Prostate gland (tissue), 2 donors: ENCODE data around the gene ROBO1. TPM values are rescaled to one million over a fixed set of nuclear protein-coding genes. Genes with fewer than 3 reads are reported as not detected.

ENCODE experiments used
- DNase-seq: peaks from one replicate; pipeline ENCODE4 v3.0.0-alpha.2; 2019; ENCODE audit warnings: low spot score
- H3K27ac ChIP-seq, 2 donors: fragments of 200-600 bp; sonication (generic); 2 replicates each; pipeline ENCODE4 v1.5.1; 2017 to 2019
- H3K27me3 ChIP-seq: fragments of 200-600 bp; sonication (generic); replicated peaks from 2 replicates; pipeline ENCODE4 v1.5.1; 2019; ENCODE audit not compliant: insufficient read depth
- H3K36me3 ChIP-seq, 2 donors: fragments of 200-600 bp; sonication (generic); 1 replicate in 1 of 2; 2 replicates in 1 of 2; pipeline versions ENCODE4 v1.5.1 to v1.8.1; 2017 to 2019
- H3K4me1 ChIP-seq: fragments of 200-600 bp; sonication (generic); replicated peaks from 2 replicates; pipeline ENCODE4 v1.5.1; 2019
- H3K4me3 ChIP-seq, 2 donors: fragments of 200-600 bp; sonication (generic); 2 replicates each; pipeline ENCODE4 v1.5.1; 2017 to 2019
- H3K9me3 ChIP-seq: fragments of 200-600 bp; sonication (generic); 2 replicates; pipeline ENCODE4 v1.5.1; 2017
- CTCF ChIP-seq, 4 experiments: fragments of 200-600 bp in 2 of 4; fragments of 450-650 bp in 2 of 4; sonication (generic) in 2 of 4; IDR thresholded peaks; 1 replicate in 3 of 4; 2 replicates in 1 of 4; pipeline ENCODE4 v1.5.1; 2016 to 2019; ENCODE audit warnings: antibody characterized with exemption in 4 of 4, mild to moderate bottlenecking in 2 of 4, moderate library complexity in 2 of 4
- POLR2A ChIP-seq: fragments of 450-650 bp; IDR thresholded peaks from one replicate; pipeline ENCODE4 v1.6.1; 2016; ENCODE audit warnings: antibody characterized with exemption, mild to moderate bottlenecking
- POLR2AphosphoS5 ChIP-seq: sonication (generic); formaldehyde crosslinking; IDR thresholded peaks from one replicate; pipeline ENCODE4 v1.6.1; 2017; ENCODE audit warnings: antibody characterized with exemption
- whole genome bisulfite sequencing: methylation state at CpG from one replicate; pipeline ENCODE4 v1.1.5; 2018; 5-methylcytosine and 5-hydroxymethylcytosine counted together
- intact Hi-C: fragments of 100-400 bp; cut with DNase I; formaldehyde crosslinking; loops from one replicate; pipeline ENCODE4 v1.14.2; 2022
- total RNA-seq, 2 donors: library from RNA; depleted of rRNA; stranded (reverse); fragments of >200 nt; gene quantifications; one replicate each; pipeline ENCODE4 v1.1.0, GENCODE V29; 2016

Gene ROBO1
- total RNA-seq, 2 donors from 2014 or later: 37.6 to 50.8 TPM

GRCh38 chr3:78798266-78798832 is 969.4 kb downstream of the ROBO1 start:
- Histone ChIP-seq H3K27ac (no peak overlapping the region), H3K36me3 (no peaks in the 10 kb centered on the region), H3K4me1 (no peaks in the 10 kb centered on the region), H3K4me3 (no peak overlapping the region), H3K9me3 (no peaks in the 10 kb centered on the region), H3K27me3 (no peaks in the 10 kb centered on the region)
- no peak for DNase-seq
- no peak for TF ChIP-seq CTCF (IDR thresholded peaks at IDR 0.05)
- intact Hi-C loops: no loop called here

GRCh38 chr3:78794431-78794830 is 973.4 kb downstream of the ROBO1 start:
- TF ChIP-seq POLR2A (no peak), POLR2AphosphoS5 (no peak), CTCF (IDR thresholded peaks at IDR 0.05) (no peak)
- no peaks in the 10 kb centered on the region for H3K36me3 ChIP-seq
- H3K4me3 ChIP-seq: no peak overlapping the region
- H3K4me1 ChIP-seq: no peaks in the 10 kb centered on the region
- H3K27ac ChIP-seq: no peak overlapping the region
- H3K9me3 ChIP-seq: no peaks in the 10 kb centered on the region
- WGBS: 75% methylated on average over 1 of the region's 1 CpG
- no peaks in the 10 kb centered on the region for H3K27me3 ChIP-seq
- intact Hi-C loops: no loop called here
- no peak for DNase-seq

GRCh38 chr3:78792733-78793132 is 975.1 kb downstream of the ROBO1 start:
- Histone ChIP-seq H3K27me3 (no peaks in the 10 kb centered on the region), H3K27ac (no peak overlapping the region), H3K36me3 (no peaks in the 10 kb centered on the region), H3K4me1 (no peaks in the 10 kb centered on the region), H3K4me3 (no peak overlapping the region), H3K9me3 (no peaks in the 10 kb centered on the region)
- DNase-seq: no peak
- intact Hi-C loops: no loop called here
- WGBS: 100% methylated on average over 1 of the region's 1 CpG
- no peak for TF ChIP-seq CTCF (IDR thresholded peaks at IDR 0.05)
- TF ChIP-seq POLR2AphosphoS5: no peak
- TF ChIP-seq POLR2A: no peak

GRCh38 chr3:78792212-78792611 is 975.6 kb downstream of the ROBO1 start:
- Histone ChIP-seq H3K27me3 (no peaks in the 10 kb centered on the region), H3K9me3 (no peaks in the 10 kb centered on the region), H3K36me3 (no peaks in the 10 kb centered on the region), H3K4me3 (no peak overlapping the region), H3K27ac (no peak overlapping the region), H3K4me1 (no peaks in the 10 kb centered on the region)
- 92% methylated on average over 1 of the region's 1 CpG for WGBS
- no peak for DNase-seq
- intact Hi-C loops: no loop called here
- TF ChIP-seq POLR2A: no peak
- no peak for TF ChIP-seq POLR2AphosphoS5
- no peak for TF ChIP-seq CTCF (IDR thresholded peaks at IDR 0.05)

- no peak for DNase-seq
- H3K4me3 ChIP-seq: no peak overlapping the region
- no peak overlapping the region for H3K27ac ChIP-seq
- no peaks in the 10 kb centered on the region for H3K27me3 ChIP-seq
- no peak for TF ChIP-seq POLR2A
- no peak for TF ChIP-seq CTCF (IDR thresholded peaks at IDR 0.05)
- TF ChIP-seq POLR2AphosphoS5: no peak
- no peaks in the 10 kb centered on the region for H3K9me3 ChIP-seq
- H3K4me1 ChIP-seq: no peaks in the 10 kb centered on the region
- intact Hi-C loops: no loop called here
- 48% methylated on average over 3 of the region's 3 CpGs for WGBS
- no peaks in the 10 kb centered on the region for H3K36me3 ChIP-seq
Observed at GRCh38 chr3:78791753-78792152, 976.0 kb downstream of the ROBO1 start.
